ENCODE results near the gene SMIM9.

The SMIM9 gene

DNA sequence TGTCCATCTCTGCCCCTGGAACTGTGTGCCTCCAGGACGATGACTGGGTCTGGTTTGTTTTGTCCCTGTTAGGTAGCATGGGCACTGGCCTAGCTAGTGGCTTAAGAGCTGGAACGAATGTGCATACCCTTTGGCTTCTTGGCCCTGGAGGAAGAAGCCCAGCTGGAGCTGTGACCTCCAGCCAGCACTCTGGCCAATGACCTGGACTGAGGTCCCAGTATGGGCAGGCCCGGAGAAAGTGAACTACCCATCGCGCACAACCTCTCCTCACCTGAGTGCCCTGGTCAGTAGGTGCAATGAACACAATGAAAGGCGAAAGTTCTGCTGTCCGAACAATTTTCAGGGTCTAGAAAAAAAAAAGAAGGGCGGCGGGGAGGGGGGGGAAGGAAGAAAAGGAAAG, 53.5 kb downstream of the SMIM9 start:
- no peak for DNase-seq (ENCODE audit: low read depth)

DNA sequence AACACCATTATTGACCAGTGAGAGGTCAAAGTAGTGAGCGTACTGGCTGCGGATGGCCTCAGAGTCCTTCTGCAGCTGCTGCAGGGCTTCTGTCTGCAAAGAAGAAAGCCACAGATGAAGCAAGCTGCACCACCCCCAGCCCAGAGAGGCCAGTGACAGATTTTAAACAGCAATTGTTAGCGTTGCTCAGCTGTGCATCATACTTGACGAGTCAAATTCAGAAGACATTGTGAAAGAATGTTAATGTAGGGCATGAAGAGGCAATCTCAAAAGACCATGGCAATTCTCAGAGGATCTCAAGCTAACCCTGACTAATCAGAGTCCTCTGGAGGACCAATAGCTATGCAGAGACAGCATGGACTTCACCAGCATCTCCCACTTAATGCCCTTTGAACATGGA, 55.2 kb downstream of the SMIM9 start:
- DNase-seq (ENCODE audit: low read depth): no peak

DNA sequence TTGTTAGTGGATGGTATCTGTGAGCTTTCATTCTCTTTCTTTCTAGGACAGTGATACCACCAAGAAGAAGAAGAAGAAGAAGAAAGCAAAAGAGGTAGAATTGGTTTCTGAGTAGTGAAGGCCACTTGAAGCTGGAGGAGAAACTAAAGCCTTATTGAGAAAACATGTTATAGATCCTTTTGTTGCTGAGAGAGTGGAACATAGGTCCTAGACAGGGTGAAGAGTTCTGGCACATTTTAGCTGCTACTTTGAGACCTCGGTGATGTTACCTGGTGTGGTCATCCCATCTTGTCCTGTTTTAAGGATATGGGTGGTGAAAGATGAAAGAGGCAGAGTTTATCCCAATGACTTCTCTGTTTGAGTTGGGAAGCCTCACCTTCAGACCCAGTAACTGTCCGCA, 57.7 kb downstream of the SMIM9 start:
- DNase-seq (ENCODE audit: low read depth): no peak

DNA sequence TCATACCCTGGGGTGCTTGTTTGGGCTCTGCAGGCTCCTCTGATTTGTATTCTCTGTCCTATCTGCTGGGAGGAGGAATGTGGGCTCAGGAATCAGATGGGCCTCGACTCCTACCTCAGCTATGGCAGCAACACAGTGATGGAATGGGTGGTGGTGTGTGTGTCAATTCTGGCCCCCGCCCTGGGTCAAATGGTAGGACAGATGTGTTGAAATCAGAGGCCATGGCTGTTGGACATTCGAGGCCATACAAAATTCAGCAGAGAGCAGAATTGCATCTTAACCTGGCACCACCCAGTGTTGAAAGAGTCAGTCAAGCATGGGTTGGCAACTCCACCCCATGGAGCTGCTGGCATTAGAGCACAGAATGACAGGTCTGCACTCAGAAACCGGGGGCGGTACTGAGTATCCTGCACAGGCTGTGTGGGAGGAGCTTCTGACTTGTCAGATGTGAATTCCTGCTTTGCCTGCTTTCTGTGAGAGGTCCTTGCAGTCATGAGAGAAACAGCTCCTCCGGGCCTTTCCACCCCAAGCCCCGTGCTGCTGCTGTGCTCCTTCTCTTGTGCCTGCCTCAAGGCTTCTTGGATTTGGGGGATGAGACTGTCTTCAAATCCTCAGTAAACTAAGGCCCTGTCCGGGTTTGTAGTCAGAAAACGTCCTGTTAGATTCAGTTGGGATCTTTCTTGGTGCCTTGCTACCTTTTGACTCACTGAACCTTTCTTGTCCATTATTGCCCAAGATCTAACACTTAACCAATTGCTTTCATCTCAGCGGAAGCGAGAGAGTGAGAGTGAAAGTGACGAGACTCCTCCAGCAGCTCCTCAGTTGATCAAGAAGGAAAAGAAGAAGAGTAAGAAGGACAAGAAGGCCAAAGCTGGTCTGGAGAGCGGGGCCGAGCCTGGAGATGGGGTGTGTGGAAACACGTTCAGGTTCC, 58.8 kb downstream of the SMIM9 start:
- no peak for DNase-seq (ENCODE audit: low read depth)

DNA sequence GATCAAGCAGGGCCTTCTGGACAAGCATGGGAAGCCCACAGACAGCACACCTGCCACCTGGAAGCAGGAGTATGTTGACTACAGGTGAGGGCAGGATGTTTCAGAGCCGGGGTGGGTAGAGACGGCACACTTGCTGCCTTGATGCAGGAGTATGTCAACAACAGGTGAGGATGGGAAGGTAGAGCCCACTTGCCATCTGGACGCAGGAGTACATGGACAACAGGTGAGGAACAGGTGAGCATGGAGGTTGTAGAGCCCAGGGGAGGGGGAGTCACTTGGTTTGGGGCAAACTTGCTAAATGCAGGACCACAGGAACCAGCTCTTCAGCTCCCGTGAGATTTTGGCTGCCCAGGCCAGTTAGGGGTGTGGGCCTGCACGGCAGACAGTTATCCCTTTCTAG, 59.8 kb downstream of the SMIM9 start:
- no peak for DNase-seq (ENCODE audit: low read depth)

Measured in stimulated activated CD8-positive, alpha-beta memory T cell treated with anti-CD3 and anti-CD28 coated beads, Interleukin-12 subunit alpha, Interleukin-12 subunit beta, amount 100 ng/mL, for 1 hour (primary cell).